ENCODE measurements around the gene CLEC4M.
A peak's percentile ranks its signal among the peaks of the same experiment; 100 is the strongest.
"Not testable (repeated sequence)": the region's sequence is repeated elsewhere in the genome, so short reads cannot be mapped to it uniquely, and the experiment has no call there.

The CLEC4M gene

GRCh38 chr19:7779631-7780486, 16.8 kb downstream of the CLEC4M start:
- DNase-seq: no peak

- DNase-seq: no peak
Measured at GRCh38 chr19:7781157-7781556, 18.1 kb downstream of the CLEC4M start.

- DNase-seq: no peak
Measured at GRCh38 chr19:7783991-7784423, 21.0 kb downstream of the CLEC4M start.

- no peak for DNase-seq
Measured at GRCh38 chr19:7784856-7785255, 21.8 kb downstream of the CLEC4M start.

- no peak for DNase-seq
Measured at GRCh38 chr19:7787141-7787540, 24.1 kb downstream of the CLEC4M start.

- no peak for DNase-seq
Measured at GRCh38 chr19:7787602-7788177, 24.6 kb downstream of the CLEC4M start.

GRCh38 chr19:7788178-7788932, 25.3 kb downstream of the CLEC4M start:
- no peak for DNase-seq

GRCh38 chr19:7788933-7789323, 25.9 kb downstream of the CLEC4M start:
- DNase-seq: no peak

- no peak for DNase-seq
Measured at GRCh38 chr19:7789447-7789846, 26.4 kb downstream of the CLEC4M start.

- DNase-seq: no peak
Measured at GRCh38 chr19:7790416-7790815, 27.4 kb downstream of the CLEC4M start.

- no peak for DNase-seq
Measured at GRCh38 chr19:7792281-7792680, 29.2 kb downstream of the CLEC4M start.

GRCh38 chr19:7792701-7793100, 29.7 kb downstream of the CLEC4M start:
- DNase-seq: not testable (repeated sequence)

GRCh38 chr19:7793493-7793892, 30.4 kb downstream of the CLEC4M start:
- no peak for DNase-seq

GRCh38 chr19:7795555-7796161, 32.6 kb downstream of the CLEC4M start:
- no peak for DNase-seq

- DNase-seq: peak; percentile 72
Measured at GRCh38 chr19:7799640-7800355, 36.8 kb downstream of the CLEC4M start.

- no peak for DNase-seq
Measured at GRCh38 chr19:7801020-7801570, 38.1 kb downstream of the CLEC4M start.

GRCh38 chr19:7806234-7806633, 43.2 kb downstream of the CLEC4M start:
- no peak for DNase-seq

GRCh38 chr19:7806876-7807275, 43.8 kb downstream of the CLEC4M start:
- no peak for DNase-seq

- DNase-seq: no peak
Measured at GRCh38 chr19:7808108-7808507, 45.1 kb downstream of the CLEC4M start.

GRCh38 chr19:7811989-7812388, 48.9 kb downstream of the CLEC4M start:
- DNase-seq: no peak

GRCh38 chr19:7815325-7815724, 52.3 kb downstream of the CLEC4M start:
- no peak for DNase-seq

- DNase-seq: not testable (repeated sequence)
Measured at GRCh38 chr19:7816040-7816439, 53.0 kb downstream of the CLEC4M start.
